ENCODE data around the gene STIM1. TPM values are rescaled to one million over a fixed set of nuclear protein-coding genes. Genes with fewer than 3 reads are reported as not detected.

Gene STIM1
- total RNA-seq, 2 experiments from 2014 or later: 98.8 to 101 TPM

GRCh38 chr11:3903207-3903896, 47.9 kb downstream of the STIM1 start:
- Mint-ChIP-seq H3K4me3 (no peak overlapping the region), H3K4me1 (peaks cover 58% of the 10 kb centered on the region), H3K36me3 (no peaks in the 10 kb centered on the region), H3K27me3 (no peaks in the 10 kb centered on the region), H3K27ac (peak overlapping the region; percentile 57), H3K9me3 (no peaks in the 10 kb centered on the region)
- DNase-seq (no peak), ATAC-seq (ENCODE audit: low read depth) (no peak)
- POLR2A ChIA-PET: interaction anchor here (0.6 to 1.4 kb wide), 2 partner anchors 48 to 54 kb away, joined by 3 to 6 read pairs; partner anchors contain the start of gene STIM1

GRCh38 chr11:3904228-3904627, 48.8 kb downstream of the STIM1 start:
- H3K9me3 Mint-ChIP-seq: no peaks in the 10 kb centered on the region
- ATAC-seq (ENCODE audit: low read depth) (no peak), DNase-seq (no peak)
- H3K27ac Mint-ChIP-seq: peak overlapping the region; percentile 32
- H3K4me3 Mint-ChIP-seq: peak overlapping the region; percentile 12
- H3K27me3 Mint-ChIP-seq: no peaks in the 10 kb centered on the region
- POLR2A ChIA-PET: interaction anchor here (1.5 kb wide), 1 partner anchor 49 kb away, joined by 4 read pairs; the partner anchor contains the start of gene STIM1
- no peaks in the 10 kb centered on the region for H3K36me3 Mint-ChIP-seq
- H3K4me1 Mint-ChIP-seq: peaks cover 58% of the 10 kb centered on the region

DNA sequence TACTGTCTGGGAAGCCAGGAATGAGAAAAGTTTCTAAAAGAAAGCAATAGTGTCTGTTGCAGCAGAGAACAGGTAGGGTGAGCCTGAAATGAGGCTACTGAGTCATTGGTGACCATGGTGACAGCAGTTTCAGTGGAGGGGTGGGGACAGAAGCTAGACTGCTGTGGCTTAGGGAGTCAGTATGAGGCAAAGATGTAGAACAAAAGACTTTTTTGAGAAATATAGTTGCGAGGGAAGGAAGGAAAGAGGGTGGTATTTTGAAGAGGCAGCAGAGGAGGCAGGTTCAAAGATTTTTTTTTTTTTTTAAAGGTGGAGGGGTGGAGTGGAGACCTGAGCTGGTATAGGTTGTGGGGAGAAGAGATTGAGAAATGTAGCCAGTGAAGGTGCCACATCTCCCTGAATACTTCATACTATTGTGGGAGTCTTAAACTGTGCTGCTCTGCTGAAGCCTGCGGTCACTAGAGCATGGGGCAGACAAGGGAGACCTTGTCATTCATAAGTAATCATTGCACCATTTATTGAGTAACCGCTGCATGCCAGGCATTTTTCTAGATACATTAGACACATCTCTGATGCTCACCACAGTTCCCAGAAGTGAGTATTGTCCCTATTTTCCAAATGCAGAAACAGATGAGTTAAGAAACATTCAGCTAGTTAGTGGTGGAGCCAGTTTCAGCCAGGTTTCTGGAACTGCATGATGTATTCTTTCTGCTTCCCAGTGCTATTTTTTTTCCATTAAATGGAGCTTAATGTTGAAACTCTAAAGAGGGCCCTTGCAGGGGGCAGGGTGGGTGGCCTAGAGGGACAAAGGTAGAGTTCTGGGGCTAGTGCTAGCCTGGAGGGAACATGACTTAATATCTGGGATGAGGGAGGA, 49.9 kb downstream of the STIM1 start:
- H3K36me3 Mint-ChIP-seq: no peaks in the 10 kb centered on the region
- POLR2A ChIA-PET: interaction anchor here (0.7 to 1.5 kb wide), 4 partner anchors 39 to 63 kb away, joined by 3 to 4 read pairs (median 4); partner anchors contain the start of gene STIM1

GRCh38 chr11:3906166-3906565, 50.7 kb downstream of the STIM1 start:
- no peaks in the 10 kb centered on the region for H3K27me3 Mint-ChIP-seq
- H3K27ac Mint-ChIP-seq: no peak overlapping the region
- H3K9me3 Mint-ChIP-seq: no peaks in the 10 kb centered on the region
- H3K36me3 Mint-ChIP-seq: no peaks in the 10 kb centered on the region
- ATAC-seq (ENCODE audit: low read depth) (no peak), DNase-seq (no peak)
- peaks cover 58% of the 10 kb centered on the region for H3K4me1 Mint-ChIP-seq
- H3K4me3 Mint-ChIP-seq: no peak overlapping the region
- POLR2A ChIA-PET: interaction anchor here (1.1 to 1.3 kb wide), 2 partner anchors 40 to 51 kb away, joined by 4 to 5 read pairs; partner anchors contain the start of gene STIM1

More for the DNA sequence above, 49.9 kb downstream of the STIM1 start:
- no peaks in the 10 kb centered on the region for H3K9me3 Mint-ChIP-seq
- H3K4me1 Mint-ChIP-seq: peaks cover 58% of the 10 kb centered on the region
- ATAC-seq (ENCODE audit: low read depth) (peak; percentile 87), DNase-seq (no peak)
- peak overlapping the region; percentile 12 for H3K4me3 Mint-ChIP-seq
- H3K27me3 Mint-ChIP-seq: no peaks in the 10 kb centered on the region
- H3K27ac Mint-ChIP-seq: peak overlapping the region; percentile 32

DNA sequence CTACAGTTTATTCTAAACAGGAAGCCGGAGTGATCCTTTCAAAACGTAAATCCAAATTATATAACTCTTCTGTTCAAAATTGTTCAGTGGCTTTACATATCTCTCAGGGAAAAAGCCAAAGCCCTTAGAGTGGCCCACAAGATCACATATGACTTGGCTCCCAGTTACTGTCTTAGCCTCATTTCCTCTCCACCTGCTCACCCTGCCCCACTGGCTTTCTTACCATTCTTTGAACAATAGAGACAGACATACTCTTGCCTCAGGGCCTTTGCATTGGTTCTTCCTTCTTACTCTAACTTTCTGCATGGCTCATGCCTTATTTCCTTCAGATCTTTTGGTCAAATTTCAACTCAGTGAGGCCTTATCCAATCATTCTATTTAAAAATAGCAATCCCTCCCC, 52.1 kb downstream of the STIM1 start:
- no peak for DNase-seq
- no peak overlapping the region for H3K4me3 Mint-ChIP-seq
- ATAC-seq (ENCODE audit: low read depth): peak; percentile 45

DNA sequence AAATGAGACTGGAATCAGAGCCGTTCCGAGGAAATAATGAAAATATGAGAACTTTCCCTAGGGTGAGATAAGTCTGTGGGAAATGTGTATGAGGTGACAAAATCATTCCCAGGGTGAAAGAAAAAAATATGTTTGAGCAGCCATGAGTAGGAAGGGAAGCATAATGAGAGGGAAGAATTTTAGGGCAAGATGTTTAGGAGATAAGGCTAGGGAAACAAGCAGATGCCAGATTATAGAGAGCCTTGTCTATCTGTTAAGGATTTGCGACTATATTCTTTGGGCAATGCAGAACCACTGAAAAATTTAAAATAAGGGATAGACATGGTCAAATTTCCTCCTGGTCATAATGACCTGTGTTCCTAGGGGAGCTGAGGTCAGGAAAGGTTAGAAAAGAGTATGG, 54.4 kb downstream of the STIM1 start:
- POLR2A ChIA-PET: no interaction called here
- H3K4me1 Mint-ChIP-seq: peaks cover 33% of the 10 kb centered on the region
- no peak overlapping the region for H3K27ac Mint-ChIP-seq

More for the DNA sequence above, 52.1 kb downstream of the STIM1 start:
- Mint-ChIP-seq H3K27ac (peak overlapping the region; percentile 21), H3K36me3 (peaks cover 5% of the 10 kb centered on the region), H3K27me3 (no peaks in the 10 kb centered on the region), H3K9me3 (no peaks in the 10 kb centered on the region), H3K4me1 (peaks cover 50% of the 10 kb centered on the region)
- POLR2A ChIA-PET: no interaction called here

GRCh38 chr11:3911908-3912505, 56.5 kb downstream of the STIM1 start:
- Mint-ChIP-seq H3K27me3 (no peaks in the 10 kb centered on the region), H3K4me1 (peaks cover 27% of the 10 kb centered on the region), H3K4me3 (no peak overlapping the region), H3K27ac (no peak overlapping the region), H3K9me3 (no peaks in the 10 kb centered on the region), H3K36me3 (peaks cover 5% of the 10 kb centered on the region)
- ATAC-seq (ENCODE audit: low read depth): no peak
- POLR2A ChIA-PET: no interaction called here
- no peak for DNase-seq

More for the DNA sequence above, 54.4 kb downstream of the STIM1 start:
- H3K9me3 Mint-ChIP-seq: no peaks in the 10 kb centered on the region
- DNase-seq: no peak
- no peak overlapping the region for H3K4me3 Mint-ChIP-seq
- H3K36me3 Mint-ChIP-seq: peaks cover 5% of the 10 kb centered on the region
- no peaks in the 10 kb centered on the region for H3K27me3 Mint-ChIP-seq
- ATAC-seq (ENCODE audit: low read depth): no peak

- Mint-ChIP-seq H3K27me3 (no peaks in the 10 kb centered on the region), H3K4me1 (peaks cover 35% of the 10 kb centered on the region), H3K36me3 (peaks cover 13% of the 10 kb centered on the region), H3K9me3 (no peaks in the 10 kb centered on the region), H3K4me3 (no peak overlapping the region), H3K27ac (no peak overlapping the region)
- DNase-seq (no peak), ATAC-seq (ENCODE audit: low read depth) (no peak)
- POLR2A ChIA-PET: no interaction called here
These were observed 58.5 kb downstream of the STIM1 start for GRCh38 chr11:3913921-3914320.

- POLR2A ChIA-PET: no interaction called here
- Mint-ChIP-seq H3K4me3 (no peak overlapping the region), H3K9me3 (no peaks in the 10 kb centered on the region), H3K4me1 (peaks cover 43% of the 10 kb centered on the region), H3K27ac (no peak overlapping the region), H3K27me3 (no peaks in the 10 kb centered on the region), H3K36me3 (peaks cover 18% of the 10 kb centered on the region)
- no peak for DNase-seq
- no peak for ATAC-seq (ENCODE audit: low read depth)
These were observed 59.3 kb downstream of the STIM1 start for GRCh38 chr11:3914805-3915204.

- DNase-seq (no peak), ATAC-seq (ENCODE audit: low read depth) (peak; percentile 16)
- H3K36me3 Mint-ChIP-seq: peaks cover 22% of the 10 kb centered on the region
- H3K4me3 Mint-ChIP-seq: no peak overlapping the region
- no peaks in the 10 kb centered on the region for H3K27me3 Mint-ChIP-seq
- POLR2A ChIA-PET: no interaction called here
- H3K4me1 Mint-ChIP-seq: peaks cover 50% of the 10 kb centered on the region
- H3K27ac Mint-ChIP-seq: no peak overlapping the region
- no peaks in the 10 kb centered on the region for H3K9me3 Mint-ChIP-seq
These were observed 61.5 kb downstream of the STIM1 start for GRCh38 chr11:3916962-3917361.

DNA sequence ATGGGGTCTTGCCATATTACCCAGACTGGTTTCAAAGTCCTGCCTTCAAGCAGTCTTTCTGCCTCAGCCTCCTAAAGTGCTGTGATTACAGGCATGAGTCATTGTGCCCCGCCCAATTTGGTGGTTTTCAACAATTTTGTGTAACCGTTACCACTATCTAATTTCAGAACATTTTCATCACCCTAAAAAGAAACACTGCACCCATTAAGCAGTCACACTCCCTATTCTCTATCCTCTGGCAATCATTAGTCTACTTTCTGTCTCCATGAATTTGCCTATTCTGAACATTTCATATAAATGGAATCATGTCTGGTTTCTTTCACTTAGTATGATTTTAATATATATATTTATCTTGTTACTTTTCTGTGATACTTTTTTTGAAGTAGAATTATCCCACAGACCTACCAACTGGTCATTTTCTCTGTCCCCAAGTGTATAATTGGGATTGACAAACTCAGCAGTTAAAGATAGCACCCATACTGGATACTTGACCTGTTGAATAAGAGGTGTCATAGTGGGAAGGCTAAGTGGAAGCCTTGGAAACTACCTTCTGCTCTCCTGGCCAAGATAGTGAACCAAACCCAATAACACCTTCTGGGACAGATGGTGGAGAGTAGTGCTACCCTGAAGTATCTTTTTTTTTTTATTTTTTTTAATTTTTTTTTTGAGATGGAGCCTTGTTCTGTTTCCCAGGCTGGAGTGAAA, 64.8 kb downstream of the STIM1 start:
- peak overlapping the region; percentile 35 for H3K27ac Mint-ChIP-seq
- peaks cover 45% of the 10 kb centered on the region for H3K4me1 Mint-ChIP-seq
- DNase-seq: peak; percentile 48
- peak; percentile 86 for ATAC-seq (ENCODE audit: low read depth)
- H3K36me3 Mint-ChIP-seq: peaks cover 31% of the 10 kb centered on the region
- POLR2A ChIA-PET: interaction anchor here (0.5 to 1.3 kb wide), 3 partner anchors 27 to 66 kb away, joined by 3 to 6 read pairs (median 3); no protein-coding TSS in a partner anchor
- H3K9me3 Mint-ChIP-seq: no peaks in the 10 kb centered on the region
- no peaks in the 10 kb centered on the region for H3K27me3 Mint-ChIP-seq
- H3K4me3 Mint-ChIP-seq: peak overlapping the region; percentile 39

DNA sequence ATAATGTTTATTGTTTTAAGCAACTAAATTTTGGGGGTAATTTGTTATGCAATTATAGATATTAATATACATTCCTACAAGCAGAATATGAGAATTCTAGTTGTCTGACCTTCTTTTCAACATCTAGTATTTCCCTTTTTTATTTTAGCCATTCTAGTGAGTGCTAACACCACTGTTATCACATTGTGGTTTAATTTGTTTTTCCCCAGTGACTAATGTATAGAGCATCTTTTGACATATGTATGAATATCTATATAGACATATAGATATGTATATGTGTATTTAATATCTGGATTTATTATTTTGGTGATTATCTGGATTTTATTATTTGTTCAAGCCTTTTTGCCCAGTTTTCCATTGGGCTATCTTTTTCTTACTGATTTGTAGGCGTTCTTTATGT, 66.6 kb downstream of the STIM1 start:
- POLR2A ChIA-PET: no interaction called here
- Mint-ChIP-seq H3K9me3 (no peaks in the 10 kb centered on the region), H3K36me3 (peaks cover 31% of the 10 kb centered on the region), H3K27ac (no peak overlapping the region), H3K4me3 (no peak overlapping the region), H3K27me3 (no peaks in the 10 kb centered on the region), H3K4me1 (peaks cover 42% of the 10 kb centered on the region)
- no peak for DNase-seq
- ATAC-seq (ENCODE audit: low read depth): no peak

- no peaks in the 10 kb centered on the region for H3K27me3 Mint-ChIP-seq
- no peak for DNase-seq
- peaks cover 24% of the 10 kb centered on the region for H3K4me1 Mint-ChIP-seq
- ATAC-seq (ENCODE audit: low read depth): no peak
- H3K27ac Mint-ChIP-seq: no peak overlapping the region
- peaks cover 25% of the 10 kb centered on the region for H3K36me3 Mint-ChIP-seq
- no peak overlapping the region for H3K4me3 Mint-ChIP-seq
- H3K9me3 Mint-ChIP-seq: no peaks in the 10 kb centered on the region
- POLR2A ChIA-PET: no interaction called here
These were observed 70.0 kb downstream of the STIM1 start for GRCh38 chr11:3925513-3925912.
